Measurements from ENCODE around the gene NEURL1. TPM values are rescaled to one million over a fixed set of nuclear protein-coding genes. Genes with fewer than 3 reads are reported as not detected.

The NEURL1 gene
- total RNA-seq, 4 donors from 2014 or later = 0.19 TPM; not detected in 3

DNA sequence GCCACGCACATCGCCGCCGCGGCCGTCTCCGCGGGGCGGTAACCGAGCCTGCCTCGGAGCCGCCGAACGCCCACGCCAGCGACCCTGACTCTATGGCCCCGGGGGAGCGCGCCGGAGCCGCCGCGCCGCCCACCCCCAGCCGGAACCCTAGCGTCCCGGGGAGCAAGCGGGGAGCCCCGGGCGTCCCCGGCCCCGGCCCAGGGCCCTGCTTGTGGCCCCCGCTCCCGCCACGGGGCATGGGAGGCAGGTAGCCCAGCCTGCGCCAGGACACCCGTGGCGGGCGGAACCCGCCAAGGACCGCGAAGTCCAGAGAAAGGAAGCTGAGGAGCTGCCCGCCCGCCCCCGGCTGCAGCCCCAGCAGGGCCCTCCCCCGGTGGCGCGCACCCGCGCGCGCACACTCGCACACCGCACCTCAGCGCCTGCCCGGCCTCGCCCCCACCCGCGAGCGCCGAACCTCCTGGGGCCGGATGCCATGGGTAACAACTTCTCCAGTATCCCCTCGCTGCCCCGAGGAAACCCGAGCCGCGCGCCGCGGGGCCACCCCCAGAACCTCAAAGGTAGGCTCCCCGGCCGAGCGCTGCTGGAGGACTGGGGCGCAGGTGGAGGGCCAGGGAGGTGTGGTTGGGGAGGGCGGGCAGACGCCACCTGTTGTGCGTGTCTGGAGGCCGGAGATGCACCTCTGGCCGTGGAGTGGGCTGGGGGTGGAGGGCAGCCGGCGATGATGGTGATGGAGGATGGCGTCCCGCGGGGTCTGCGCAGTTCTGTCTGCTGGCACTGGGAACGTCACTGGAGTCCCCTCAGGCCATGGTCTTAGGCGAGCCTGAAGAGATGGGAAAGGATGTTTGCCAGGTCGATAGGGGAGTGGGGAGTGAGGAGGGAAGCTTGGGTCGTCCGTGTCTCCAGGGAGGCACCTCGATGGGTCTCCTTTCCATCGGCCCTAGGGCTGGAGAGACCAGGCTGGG lies 692 bp downstream of the NEURL1 start:
- DNase-seq = no peak
- Histone ChIP-seq H3K27me3 (peaks cover 0 to 82% (median 10%) of the 10 kb centered on the region in 4 donors), H3K4me1 (peaks cover 9 to 28% (median 14%) of the 10 kb centered on the region in 3 donors), H3K36me3 (no peaks in the 10 kb centered on the region), H3K9me3 (no peaks in the 10 kb centered on the region), H3K4me3 (peak overlapping the region; percentile 33 to 79 (median 50)), H3K27ac (no peak overlapping the region)
- TF ChIP-seq, protein P1, sequence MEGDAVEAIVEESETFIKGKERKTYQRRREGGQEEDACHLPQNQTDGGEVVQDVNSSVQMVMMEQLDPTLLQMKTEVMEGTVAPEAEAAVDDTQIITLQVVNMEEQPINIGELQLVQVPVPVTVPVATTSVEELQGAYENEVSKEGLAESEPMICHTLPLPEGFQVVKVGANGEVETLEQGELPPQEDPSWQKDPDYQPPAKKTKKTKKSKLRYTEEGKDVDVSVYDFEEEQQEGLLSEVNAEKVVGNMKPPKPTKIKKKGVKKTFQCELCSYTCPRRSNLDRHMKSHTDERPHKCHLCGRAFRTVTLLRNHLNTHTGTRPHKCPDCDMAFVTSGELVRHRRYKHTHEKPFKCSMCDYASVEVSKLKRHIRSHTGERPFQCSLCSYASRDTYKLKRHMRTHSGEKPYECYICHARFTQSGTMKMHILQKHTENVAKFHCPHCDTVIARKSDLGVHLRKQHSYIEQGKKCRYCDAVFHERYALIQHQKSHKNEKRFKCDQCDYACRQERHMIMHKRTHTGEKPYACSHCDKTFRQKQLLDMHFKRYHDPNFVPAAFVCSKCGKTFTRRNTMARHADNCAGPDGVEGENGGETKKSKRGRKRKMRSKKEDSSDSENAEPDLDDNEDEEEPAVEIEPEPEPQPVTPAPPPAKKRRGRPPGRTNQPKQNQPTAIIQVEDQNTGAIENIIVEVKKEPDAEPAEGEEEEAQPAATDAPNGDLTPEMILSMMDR (IDR thresholded peaks at IDR 0.05) = no peak
- intact Hi-C loops (cut with DNase I) = no loop called here
- 11 to 45% methylated on average over 5 to 7 of the region's 92 CpGs for WGBS, 2 donors

DNA sequence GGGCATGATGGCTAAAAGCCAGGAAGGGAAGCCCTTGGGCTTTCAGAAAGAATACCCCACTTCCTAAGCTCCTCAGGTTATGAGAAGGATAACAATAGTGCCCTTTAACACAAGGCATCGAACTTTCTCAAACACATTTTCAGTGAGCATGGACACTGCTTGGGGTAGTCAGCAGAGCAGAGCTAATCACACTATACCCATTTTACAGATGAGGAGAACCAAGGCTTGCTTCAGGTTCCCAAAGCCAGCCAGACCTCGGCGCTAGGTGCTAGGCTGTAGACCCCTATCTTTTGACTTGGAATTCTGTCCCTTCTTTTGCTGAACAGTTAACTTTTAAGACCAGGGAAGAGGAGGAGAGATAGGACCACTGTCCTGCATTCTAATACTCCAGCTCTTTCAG lies 1.8 kb downstream of the NEURL1 start:
- Histone ChIP-seq H3K4me3 (no peak overlapping the region), H3K4me1 (peaks cover 9 to 28% (median 14%) of the 10 kb centered on the region in 3 donors), H3K27ac (no peak overlapping the region), H3K27me3 (peaks cover 0 to 93% (median 10%) of the 10 kb centered on the region in 4 donors), H3K9me3 (no peaks in the 10 kb centered on the region), H3K36me3 (no peaks in the 10 kb centered on the region)
- intact Hi-C loops (cut with DNase I) = no loop called here
- 90 to 100% methylated on average over 1 to 3 of the region's 3 CpGs for WGBS, 2 donors
- no peak for TF ChIP-seq POLR2A (IDR thresholded peaks at IDR 0.05)
- TF ChIP-seq, protein P1 (IDR thresholded peaks at IDR 0.05) = no peak
- no peak for DNase-seq

DNA sequence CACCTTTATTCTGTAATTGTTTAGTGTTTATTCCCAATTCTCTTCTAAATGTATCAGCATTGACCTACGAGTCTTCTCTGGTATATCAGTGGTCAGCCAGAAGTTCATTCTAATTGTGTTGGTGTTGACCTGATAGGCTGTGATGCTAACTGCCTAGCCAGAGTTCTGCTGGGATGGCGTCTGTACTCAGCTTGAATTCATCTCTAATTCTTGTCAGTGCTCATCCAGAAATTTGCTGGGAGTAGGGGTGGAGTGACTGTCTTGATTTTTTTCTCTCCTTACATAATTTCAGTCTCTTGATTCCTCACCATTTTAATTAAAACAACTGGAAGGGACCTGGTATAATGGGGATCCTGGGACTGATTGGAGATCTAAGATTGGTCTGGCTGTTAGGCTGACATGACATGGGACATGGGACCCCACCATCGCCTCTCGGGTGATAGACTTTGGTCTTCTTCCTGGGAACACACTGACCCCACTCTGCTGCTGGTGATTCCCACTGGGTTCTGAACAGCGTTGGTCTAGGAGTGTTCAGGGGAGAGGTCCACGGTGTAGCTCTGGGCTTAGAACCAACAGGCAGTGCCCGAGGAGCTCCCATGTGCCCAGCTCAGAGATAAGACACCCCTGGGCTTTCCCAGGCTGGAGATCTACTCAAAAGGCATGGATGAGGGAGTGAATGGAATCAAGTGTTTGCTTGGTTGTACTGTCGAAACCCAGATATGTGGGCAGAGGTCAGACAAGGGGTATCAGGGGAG lies 3.8 kb downstream of the NEURL1 start:
- WGBS, 2 donors = 66 to 91% methylated on average over 6 to 7 of the region's 8 CpGs
- H3K4me3 ChIP-seq = no peak overlapping the region
- H3K36me3 ChIP-seq = no peaks in the 10 kb centered on the region
- intact Hi-C loops (cut with DNase I) = no loop called here
- TF ChIP-seq POLR2A (IDR thresholded peaks at IDR 0.05) = no peak
- TF ChIP-seq, protein P1 (IDR thresholded peaks at IDR 0.05) = no peak
- H3K27me3 ChIP-seq = peaks cover 0 to 92% (median 10%) of the 10 kb centered on the region in 4 donors
- H3K27ac ChIP-seq = no peak overlapping the region
- DNase-seq = no peak
- H3K9me3 ChIP-seq = no peaks in the 10 kb centered on the region
- peaks cover 9 to 24% (median 14%) of the 10 kb centered on the region in 3 donors for H3K4me1 ChIP-seq

DNA sequence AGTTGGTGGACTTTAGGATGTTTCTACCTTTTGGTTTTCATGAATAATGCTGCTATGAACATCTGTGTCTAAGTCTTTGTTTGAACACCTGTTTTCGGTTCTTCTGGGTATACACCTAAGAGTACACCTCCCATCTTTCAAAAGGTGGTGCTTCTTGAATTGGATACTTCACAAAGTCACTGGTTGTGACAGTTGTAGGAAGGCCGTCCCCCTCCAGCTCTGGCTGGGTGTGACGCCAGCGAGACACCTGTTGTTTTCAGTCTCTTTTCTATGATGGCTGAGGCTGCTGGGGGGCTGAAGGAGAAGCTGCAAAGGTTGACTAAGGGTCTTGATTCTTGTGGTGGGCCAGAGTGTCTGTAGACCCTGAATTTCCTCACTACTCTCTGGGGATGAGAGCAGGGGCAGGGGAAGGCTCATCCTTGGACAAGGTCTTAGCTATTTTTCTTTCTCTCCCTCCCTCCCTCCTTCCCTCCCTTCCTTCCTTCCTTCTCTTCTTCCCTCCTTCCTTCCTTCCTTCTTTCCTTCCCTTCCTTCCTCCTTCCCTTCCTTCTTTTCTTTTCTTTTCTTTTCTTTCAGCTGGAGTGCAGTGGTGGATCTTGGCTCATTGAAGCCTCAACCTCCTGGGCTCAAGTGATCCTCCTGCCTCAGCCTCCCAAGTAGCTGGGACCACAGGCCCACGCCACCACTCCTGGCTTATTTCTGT lies 5.6 kb downstream of the NEURL1 start:
- Histone ChIP-seq H3K4me3 (no peak overlapping the region), H3K4me1 (peaks cover 5 to 7% (median 5%) of the 10 kb centered on the region in 3 donors), H3K36me3 (no peaks in the 10 kb centered on the region), H3K9me3 (no peaks in the 10 kb centered on the region), H3K27ac (no peak overlapping the region), H3K27me3 (peaks cover 0 to 81% (median 5%) of the 10 kb centered on the region in 4 donors)
- intact Hi-C loops (cut with DNase I) = no loop called here
- 51 to 71% methylated on average over 5 of the region's 5 CpGs for WGBS, 2 donors
- no peak for DNase-seq
- TF ChIP-seq, protein P1 (IDR thresholded peaks at IDR 0.05) = no peak
- TF ChIP-seq POLR2A (IDR thresholded peaks at IDR 0.05) = no peak

Data from esophagus squamous epithelium (tissue), 5 donors.